ENCODE results near the gene GPR132. TPM values are rescaled to one million over a fixed set of nuclear protein-coding genes. Genes with fewer than 3 reads are reported as not detected.

GPR132 gene
- total and polyA plus RNA-seq, 11 donors = 0.27 to 5.3 (median 0.75) TPM

DNA sequence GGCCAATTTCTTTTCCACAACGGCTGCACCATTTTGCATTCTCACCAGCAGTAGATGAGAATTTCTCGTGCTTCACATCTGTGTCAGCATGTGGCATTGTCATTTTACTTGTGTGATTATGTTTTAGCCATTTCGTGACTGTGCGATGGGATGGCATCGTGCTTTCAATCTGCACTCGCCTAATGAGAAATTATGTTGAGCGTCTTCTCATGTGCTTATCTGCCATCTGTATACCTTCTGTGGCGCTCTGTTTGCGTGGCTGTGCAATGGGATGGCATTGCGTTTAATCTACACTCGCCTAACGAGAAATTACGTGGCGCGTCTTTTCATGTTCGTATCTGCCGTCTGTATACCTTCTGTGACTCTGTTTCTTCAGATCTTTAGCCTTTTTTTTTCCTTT lies 14.9 kb upstream of the GPR132 start:
- no peak overlapping the region for H3K4me3 ChIP-seq
- no peak overlapping the region for H3K27ac ChIP-seq
- intact Hi-C loops (cut with DNase I) = no loop called here
- DNase-seq (no peak), ATAC-seq (no peak)
- H3K36me3 ChIP-seq = no peaks in the 10 kb centered on the region
- no peak for TF ChIP-seq POLR2A (IDR thresholded peaks at IDR 0.05)
- TF ChIP-seq, protein P1, sequence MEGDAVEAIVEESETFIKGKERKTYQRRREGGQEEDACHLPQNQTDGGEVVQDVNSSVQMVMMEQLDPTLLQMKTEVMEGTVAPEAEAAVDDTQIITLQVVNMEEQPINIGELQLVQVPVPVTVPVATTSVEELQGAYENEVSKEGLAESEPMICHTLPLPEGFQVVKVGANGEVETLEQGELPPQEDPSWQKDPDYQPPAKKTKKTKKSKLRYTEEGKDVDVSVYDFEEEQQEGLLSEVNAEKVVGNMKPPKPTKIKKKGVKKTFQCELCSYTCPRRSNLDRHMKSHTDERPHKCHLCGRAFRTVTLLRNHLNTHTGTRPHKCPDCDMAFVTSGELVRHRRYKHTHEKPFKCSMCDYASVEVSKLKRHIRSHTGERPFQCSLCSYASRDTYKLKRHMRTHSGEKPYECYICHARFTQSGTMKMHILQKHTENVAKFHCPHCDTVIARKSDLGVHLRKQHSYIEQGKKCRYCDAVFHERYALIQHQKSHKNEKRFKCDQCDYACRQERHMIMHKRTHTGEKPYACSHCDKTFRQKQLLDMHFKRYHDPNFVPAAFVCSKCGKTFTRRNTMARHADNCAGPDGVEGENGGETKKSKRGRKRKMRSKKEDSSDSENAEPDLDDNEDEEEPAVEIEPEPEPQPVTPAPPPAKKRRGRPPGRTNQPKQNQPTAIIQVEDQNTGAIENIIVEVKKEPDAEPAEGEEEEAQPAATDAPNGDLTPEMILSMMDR (IDR thresholded peaks at IDR 0.05) = no peak
- H3K4me1 ChIP-seq = peaks cover 0 to 26% (median 15%) of the 10 kb centered on the region in 12 donors
- WGBS, 4 donors = 91 to 94% (median 93%) methylated on average over 17 of the region's 17 CpGs
- H3K27me3 ChIP-seq = peaks cover 0 to 6% (median 0%) of the 10 kb centered on the region in 9 donors
- H3K9me3 ChIP-seq = no peaks in the 10 kb centered on the region

DNA sequence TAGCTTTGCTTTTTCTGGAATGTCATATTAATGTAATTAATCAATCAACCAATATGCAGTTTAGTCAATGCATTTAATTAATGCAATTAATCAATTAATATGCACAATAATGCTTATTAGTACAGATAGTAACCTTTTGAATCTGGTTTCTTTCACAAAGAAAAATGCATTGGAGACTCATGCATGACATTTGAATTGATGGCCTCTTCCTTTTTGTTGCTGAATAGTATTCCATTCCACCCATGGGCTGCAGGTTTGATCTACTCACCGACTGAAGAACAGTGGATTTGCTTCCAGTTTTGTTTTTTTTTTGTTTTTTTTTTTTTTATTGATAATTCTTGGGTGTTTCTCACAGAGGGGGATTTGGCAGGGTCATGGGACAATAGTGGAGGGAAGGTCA lies 13.1 kb upstream of the GPR132 start:
- Histone ChIP-seq H3K4me3 (no peak overlapping the region), H3K27me3 (peaks cover 0 to 22% (median 0%) of the 10 kb centered on the region in 9 donors), H3K9me3 (no peaks in the 10 kb centered on the region), H3K4me1 (peaks cover 0 to 33% (median 19%) of the 10 kb centered on the region in 12 donors), H3K27ac (no peak overlapping the region), H3K36me3 (no peaks in the 10 kb centered on the region)
- intact Hi-C loops (cut with DNase I) = no loop called here
- no peak for ATAC-seq
- TF ChIP-seq, protein P1 (IDR thresholded peaks at IDR 0.05) = no peak
- TF ChIP-seq POLR2A (IDR thresholded peaks at IDR 0.05) = no peak
- DNase-seq = no peak
- 87 to 93% (median 91%) methylated on average over 1 of the region's 1 CpG for WGBS, 4 donors

DNA sequence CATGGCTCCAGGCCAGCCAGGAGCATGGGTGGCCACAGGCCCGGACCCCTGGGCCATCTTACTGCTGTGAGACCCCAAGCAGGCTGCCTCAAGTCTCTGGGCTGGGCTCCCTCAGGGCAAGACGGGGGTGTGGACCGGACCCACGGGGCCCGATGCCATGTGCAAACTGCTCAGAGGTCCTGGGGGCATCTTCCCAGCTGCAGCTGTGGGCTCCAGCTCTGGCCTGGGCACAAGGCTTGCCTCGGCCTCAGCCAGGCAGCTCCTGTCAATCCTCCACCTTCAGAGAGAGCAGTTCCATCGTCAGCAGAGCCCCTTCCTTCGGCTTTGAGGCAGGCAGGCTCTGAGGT lies 12.4 kb upstream of the GPR132 start:
- H3K4me1 ChIP-seq = peaks cover 0 to 33% (median 19%) of the 10 kb centered on the region in 12 donors
- DNase-seq (no peak), ATAC-seq (no peak)
- no peak overlapping the region for H3K27ac ChIP-seq
- peaks cover 0 to 28% (median 2%) of the 10 kb centered on the region in 9 donors for H3K27me3 ChIP-seq
- WGBS, 4 donors = 65 to 84% (median 81%) methylated on average over 4 to 8 of the region's 8 CpGs
- H3K4me3 ChIP-seq = no peak overlapping the region
- H3K9me3 ChIP-seq = no peaks in the 10 kb centered on the region
- no peaks in the 10 kb centered on the region for H3K36me3 ChIP-seq
- TF ChIP-seq, protein P1 (IDR thresholded peaks at IDR 0.05) = no peak
- no peak for TF ChIP-seq POLR2A (IDR thresholded peaks at IDR 0.05)
- intact Hi-C loops (cut with DNase I) = no loop called here

DNA sequence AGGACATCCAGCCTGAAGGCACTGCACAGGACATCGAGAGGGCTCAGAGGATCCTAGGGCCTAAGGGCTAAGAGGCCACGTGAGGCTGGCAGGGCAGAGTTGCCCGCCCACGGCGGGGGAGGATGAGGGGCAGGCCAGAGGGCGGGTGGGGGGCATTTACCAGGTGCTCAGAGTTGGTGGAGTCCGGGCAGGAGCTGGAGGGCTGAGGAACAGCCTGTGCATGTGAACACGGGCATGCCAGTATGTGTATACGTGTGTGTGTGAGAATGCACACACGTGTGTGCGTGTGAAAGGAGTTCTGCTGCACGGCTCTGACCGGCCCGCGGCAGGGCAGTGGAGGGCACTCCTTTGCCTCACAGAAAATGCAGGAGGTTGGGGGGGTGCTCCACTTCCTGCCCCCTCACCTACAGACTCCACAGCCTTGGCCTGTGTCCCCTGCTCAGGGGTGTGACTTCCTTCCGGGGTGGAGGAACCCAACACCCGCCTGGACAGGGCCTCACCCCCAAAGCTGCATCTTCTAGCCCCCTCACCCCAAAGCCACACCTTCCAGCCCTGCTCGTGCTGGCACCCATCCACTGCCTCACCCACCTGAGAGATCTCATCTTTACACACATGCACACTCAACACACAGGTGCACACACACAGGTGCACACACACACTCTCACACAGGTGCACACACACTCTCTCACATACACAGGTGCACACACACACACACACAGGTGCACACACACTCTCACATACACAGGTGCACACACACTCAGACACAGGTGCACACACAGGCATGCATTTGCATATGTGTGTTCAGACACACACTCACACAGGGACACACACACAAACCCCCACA lies 11.8 kb upstream of the GPR132 start:
- Histone ChIP-seq H3K4me3 (no peak overlapping the region), H3K4me1 (peaks cover 0 to 33% (median 19%) of the 10 kb centered on the region in 12 donors), H3K36me3 (no peaks in the 10 kb centered on the region), H3K9me3 (no peaks in the 10 kb centered on the region), H3K27me3 (peaks cover 0 to 28% (median 2%) of the 10 kb centered on the region in 9 donors), H3K27ac (peak overlapping the region in 2 of 12 donors; percentile 32 to 67)
- no peak for DNase-seq
- 64 to 76% (median 70%) methylated on average over 13 to 18 of the region's 18 CpGs for WGBS, 4 donors
- TF ChIP-seq POLR2A (IDR thresholded peaks at IDR 0.05) = no peak
- TF ChIP-seq, protein P1 (IDR thresholded peaks at IDR 0.05) = no peak
- intact Hi-C loops (cut with DNase I) = no loop called here
- ATAC-seq = no peak

All from heart left ventricle (tissue), 16 donors.